HL-60 (cell line): ENCODE measurements around the gene PKP3.

Source experiments
- DNase-seq, 2 experiments: peaks; one replicate each; pipeline ENCODE4 v3.0.0-alpha.2; 2010 to 2020; ENCODE audit warnings: low read depth in 1 of 2, low spot score in 1 of 2
- H3K27ac ChIP-seq: fragments of 250-450 bp; sonication (Bioruptor Pico); replicated peaks from 2 replicates; pipeline ENCODE4 v1.5.1; 2020; ENCODE audit warnings: mild to moderate bottlenecking, moderate library complexity
- H3K27me3 ChIP-seq: fragments of 250-450 bp; sonication (Bioruptor Pico); 2 replicates; pipeline ENCODE4 v1.5.1; 2021; ENCODE audit warnings: mild to moderate bottlenecking, moderate library complexity; ENCODE audit not compliant: insufficient read depth, poor library complexity, severe bottlenecking
- H3K4me3 ChIP-seq: replicated peaks from 2 replicates; pipeline ENCODE4 v1.5.1; 2011; ENCODE audit warnings: mild to moderate bottlenecking, control low read depth, low read length; ENCODE audit not compliant: insufficient read depth
- CTCF ChIP-seq: IDR thresholded peaks from one replicate; pipeline ENCODE4 v1.5.1; 2011; ENCODE audit warnings: low read length, control low read depth, inconsistent platforms; ENCODE audit not compliant: insufficient read depth
- GABPA ChIP-seq: IDR thresholded peaks from 2 replicates; pipeline ENCODE4 v1.6.1; 2012; ENCODE audit warnings: low read depth
- POLR2AphosphoS5 ChIP-seq: IDR thresholded peaks from 2 replicates; pipeline ENCODE4 v1.6.1; 2012; ENCODE audit warnings: low read depth
- REST ChIP-seq: IDR thresholded peaks from 2 replicates; pipeline ENCODE4 v1.6.1; 2012; ENCODE audit warnings: low read depth; ENCODE audit not compliant: insufficient replicate concordance
- SPI1 ChIP-seq: IDR thresholded peaks from 2 replicates; pipeline ENCODE4 v1.6.1; 2012; ENCODE audit warnings: low read depth, mild to moderate bottlenecking, borderline replicate concordance

PKP3 gene

GRCh38 chr11:445765-446588 lies 52.0 kb downstream of the PKP3 start:
- no peak overlapping the region for H3K4me3 ChIP-seq
- DNase-seq = no peak
- no peaks in the 10 kb centered on the region for H3K27me3 ChIP-seq
- TF ChIP-seq SPI1 (no peak), POLR2AphosphoS5 (no peak), CTCF (no peak), REST (no peak)
- H3K27ac ChIP-seq = no peak overlapping the region

- no peak for TF ChIP-seq POLR2AphosphoS5
- TF ChIP-seq CTCF = no peak
- TF ChIP-seq REST = no peak
- no peak for TF ChIP-seq SPI1
- TF ChIP-seq GABPA = no peak
- Histone ChIP-seq H3K4me3 (no peak overlapping the region), H3K27ac (no peak overlapping the region), H3K27me3 (no peaks in the 10 kb centered on the region)
- DNase-seq = no peak
Observed at GRCh38 chr11:446891-447290, 52.9 kb downstream of the PKP3 start.

- peak; percentile 40; the same call in 1 of the 2 replicates for TF ChIP-seq POLR2AphosphoS5
- TF ChIP-seq SPI1 = no peak
- TF ChIP-seq REST = no peak
- peak; percentile 85 for TF ChIP-seq CTCF
- H3K27ac ChIP-seq = peak overlapping the region; percentile 73
- H3K27me3 ChIP-seq = no peaks in the 10 kb centered on the region
- peak overlapping the region; percentile 70 for H3K4me3 ChIP-seq
- peak; percentile 84 to 91 for DNase-seq
Observed at GRCh38 chr11:447923-448731, 54.1 kb downstream of the PKP3 start.
